GM23338 (cell line): ENCODE data around the gene ARHGAP32.

Source experiments
- CTCF ChIP-seq, 2 experiments: fragments of 200-600 bp in 1 of 2; sonication (generic) in 1 of 2; conservative IDR thresholded peaks; 2 replicates each; pipeline versions ENCODE4 v1.5.1 to v1.6.1; 2016 to 2017; ENCODE audit warnings: antibody characterized with exemption in 2 of 2, low read depth in 2 of 2, mild to moderate bottlenecking in 2 of 2, moderate library complexity in 1 of 2
- EZH2 ChIP-seq: fragments of 200-600 bp; sonication (generic); IDR thresholded peaks from one replicate; pipeline ENCODE4 v1.8.0; 2017; ENCODE audit warnings: antibody characterized with exemption, mild to moderate bottlenecking, low read depth; ENCODE audit not compliant: unreplicated experiment
- EZH2phosphoT487 ChIP-seq: fragments of 200-600 bp; sonication (generic); IDR thresholded peaks from one replicate; pipeline ENCODE4 v1.8.1; 2018; ENCODE audit warnings: antibody characterized with exemption; ENCODE audit not compliant: unreplicated experiment
- NANOG ChIP-seq: IDR thresholded peaks from 2 replicates; pipeline ENCODE4 v1.6.1; 2016; ENCODE audit warnings: antibody characterized with exemption, borderline replicate concordance
- POLR2AphosphoS5 ChIP-seq: IDR thresholded peaks from 2 replicates; pipeline ENCODE4 v1.6.1; 2016; ENCODE audit warnings: antibody characterized with exemption, low read depth
- REST ChIP-seq: IDR thresholded peaks from one replicate; pipeline ENCODE4 v1.6.1; 2018; ENCODE audit warnings: antibody characterized with exemption; ENCODE audit not compliant: unreplicated experiment

- no peak for TF ChIP-seq EZH2
- TF ChIP-seq NANOG, result no peak
- TF ChIP-seq POLR2AphosphoS5, result no peak
- TF ChIP-seq CTCF (conservative IDR thresholded peaks at IDR 0.05; ENCODE audit: low read depth in 2 of 2), result peak in 1 of 2 experiments; percentile 45; a peak in 2 of 4 replicates
- no peak for TF ChIP-seq EZH2phosphoT487
- no peak for TF ChIP-seq REST
Measured at GRCh38 chr11:128936606-128937251, 255.4 kb downstream of the ARHGAP32 start.
